Stimulated activated CD8-positive, alpha-beta memory T cell treated with anti-CD3 and anti-CD28 coated beads, Interleukin-7, amount 100 ng/mL, for 1 hour (primary cell): ENCODE data around the gene TBATA.

Experiments
- DNase-seq, 2 donors: peaks; one replicate each; pipeline ENCODE4 v3.0.0-alpha.2; 2020; ENCODE audit warnings: low read depth in 2 of 2

Gene TBATA

GRCh38 chr10:70743879-70744278, 41.3 kb downstream of the TBATA start:
- DNase-seq: no peak

GRCh38 chr10:70743430-70743788, 41.8 kb downstream of the TBATA start:
- DNase-seq: no peak

- no peak for DNase-seq
Measured at GRCh38 chr10:70742537-70743429, 42.4 kb downstream of the TBATA start.

GRCh38 chr10:70740406-70741288, 44.5 kb downstream of the TBATA start:
- no peak for DNase-seq

- DNase-seq: no peak
Measured at GRCh38 chr10:70738761-70739121, 46.4 kb downstream of the TBATA start.

- DNase-seq: no peak
Measured at GRCh38 chr10:70738006-70738760, 47.0 kb downstream of the TBATA start.

- no peak for DNase-seq
Measured at GRCh38 chr10:70737250-70737649, 47.9 kb downstream of the TBATA start.

GRCh38 chr10:70736525-70736924, 48.7 kb downstream of the TBATA start:
- DNase-seq: no peak

- no peak for DNase-seq
Measured at GRCh38 chr10:70735161-70735560, 50.0 kb downstream of the TBATA start.

GRCh38 chr10:70733051-70733450, 52.1 kb downstream of the TBATA start:
- no peak for DNase-seq

GRCh38 chr10:70732569-70732968, 52.6 kb downstream of the TBATA start:
- no peak for DNase-seq

GRCh38 chr10:70730955-70731354, 54.2 kb downstream of the TBATA start:
- DNase-seq: no peak

GRCh38 chr10:70729763-70730357, 55.3 kb downstream of the TBATA start:
- DNase-seq: no peak

GRCh38 chr10:70728328-70728727, 56.8 kb downstream of the TBATA start:
- DNase-seq: no peak

GRCh38 chr10:70726909-70727495, 58.2 kb downstream of the TBATA start:
- no peak for DNase-seq

GRCh38 chr10:70723771-70724170, 61.4 kb downstream of the TBATA start:
- DNase-seq: no peak

GRCh38 chr10:70722820-70723424, 62.3 kb downstream of the TBATA start:
- no peak for DNase-seq
